ENCODE measurements around the gene HPS3. TPM values are rescaled to one million over a fixed set of nuclear protein-coding genes. Genes with fewer than 3 reads are reported as not detected.

Gene HPS3
- total RNA-seq, 1 experiment from 2014 or later: 68.0 TPM

GRCh38 chr3:149080011-149080698 is 49.3 kb upstream of the HPS3 start:
- intact Hi-C loops (cut with micrococcal nuclease; ENCODE audit: unreplicated experiment) (no loop called here), in situ Hi-C loops (cut with HindIII; ENCODE audit: low pct_unique_long_range_greater_than_20kb, low sequenced_read_pairs) (no loop called here)
- DNase-seq (ENCODE audit: low read depth, low spot score): no peak
- Histone ChIP-seq H3K27me3 (ENCODE audit: control insufficient read depth, insufficient read depth, low read length) (no peaks in the 10 kb centered on the region), H3K4me3 (ENCODE audit: low read depth in 2 of 2, low read length in 2 of 2) (no peak overlapping the region), H3K4me1 (ENCODE audit: control insufficient read depth, insufficient read depth, low read length) (0 out of 2 replicates have a peak, but pooled peaks cover 4% of the 10 kb centered on the region), H3K9me3 (ENCODE audit: control insufficient read depth, insufficient read depth, low read depth, low read length) (no peaks in the 10 kb centered on the region), H3K36me3 (ENCODE audit: control insufficient read depth, insufficient read depth, low read length) (peaks cover 16% of the 10 kb centered on the region), H3K27ac (ENCODE audit: low read length) (no peak overlapping the region)
- TF ChIP-seq REST (IDR thresholded peaks at IDR 0.05; ENCODE audit: insufficient read depth in 1 of 2, low read depth in 2 of 2, low read length in 1 of 2) (no peak), POLR2AphosphoS5 (IDR thresholded peaks at IDR 0.05; ENCODE audit: low read depth, low read length) (no peak), CTCF (IDR thresholded peaks at IDR 0.05) (no peak), SIN3A (IDR thresholded peaks at IDR 0.05; ENCODE audit: borderline replicate concordance, insufficient read depth, low read depth, low read length) (no peak)
- ATAC-seq: no peak
- no TSS peak for BruUV-seq (replicated peaks)
- ChIA-PET POLR2A (no interaction called here), CTCF (no interaction called here)

- Histone ChIP-seq H3K27me3 (ENCODE audit: control insufficient read depth, insufficient read depth, low read length) (no peaks in the 10 kb centered on the region), H3K36me3 (ENCODE audit: control insufficient read depth, insufficient read depth, low read length) (peaks cover 13% of the 10 kb centered on the region), H3K9me3 (ENCODE audit: control insufficient read depth, insufficient read depth, low read depth, low read length) (no peaks in the 10 kb centered on the region), H3K4me1 (ENCODE audit: control insufficient read depth, insufficient read depth, low read length) (0 out of 2 replicates have a peak, but pooled peaks cover 4% of the 10 kb centered on the region), H3K27ac (ENCODE audit: low read length) (no peak overlapping the region), H3K4me3 (ENCODE audit: low read depth in 2 of 2, low read length in 2 of 2) (no peak overlapping the region)
- ATAC-seq (no peak), DNase-seq (ENCODE audit: low read depth, low spot score) (no peak)
- BruUV-seq (replicated peaks): no TSS peak
- intact Hi-C loops (cut with micrococcal nuclease; ENCODE audit: unreplicated experiment): no loop called here
- ChIA-PET POLR2A (no interaction called here), CTCF (no interaction called here)
- in situ Hi-C loops (cut with HindIII; ENCODE audit: low pct_unique_long_range_greater_than_20kb, low sequenced_read_pairs): no loop called here
- TF ChIP-seq CTCF (IDR thresholded peaks at IDR 0.05): no peak
- TF ChIP-seq POLR2AphosphoS5 (IDR thresholded peaks at IDR 0.05; ENCODE audit: low read depth, low read length): no peak
- TF ChIP-seq SIN3A (IDR thresholded peaks at IDR 0.05; ENCODE audit: borderline replicate concordance, insufficient read depth, low read depth, low read length): no peak
- no peak for TF ChIP-seq REST (IDR thresholded peaks at IDR 0.05; ENCODE audit: insufficient read depth in 1 of 2, low read depth in 2 of 2, low read length in 1 of 2)
- no peak for TF ChIP-seq TCF7L2 (IDR thresholded peaks at IDR 0.05; ENCODE audit: low read depth, low read length)
These were observed 48.7 kb upstream of the HPS3 start for GRCh38 chr3:149080699-149081091.

Data from Panc1 (cell line).